Activated CD4-positive, alpha-beta T cell treated with anti-CD3 and anti-CD28 coated beads, Interleukin-2, amount 50 U/mL, for 48 hours (primary cell): ENCODE measurements around the gene DOCK4.

Experiments used
- DNase-seq, 2 experiments: peaks; one replicate each; pipeline ENCODE4 v3.0.0-alpha.2; 2020

DOCK4 gene

DNA sequence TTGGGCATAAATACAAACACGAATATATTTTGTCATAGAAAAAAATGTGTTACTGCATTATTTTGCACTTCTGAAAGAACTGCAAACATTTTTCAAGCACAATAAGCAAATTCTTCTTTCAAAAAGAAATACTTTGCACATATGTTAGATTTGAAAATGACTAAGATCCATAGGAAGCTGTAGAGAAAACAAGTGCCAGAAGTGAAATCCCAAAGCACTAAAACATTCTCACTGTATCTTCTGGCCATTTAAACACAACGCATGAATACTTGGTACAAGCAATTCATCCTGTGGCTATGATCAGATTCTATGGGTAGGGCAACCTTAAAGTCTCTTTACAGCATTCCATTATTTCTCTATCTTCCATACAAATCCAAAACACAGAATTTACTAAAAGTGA, 418.5 kb downstream of the DOCK4 start:
- no peak for DNase-seq

DNA sequence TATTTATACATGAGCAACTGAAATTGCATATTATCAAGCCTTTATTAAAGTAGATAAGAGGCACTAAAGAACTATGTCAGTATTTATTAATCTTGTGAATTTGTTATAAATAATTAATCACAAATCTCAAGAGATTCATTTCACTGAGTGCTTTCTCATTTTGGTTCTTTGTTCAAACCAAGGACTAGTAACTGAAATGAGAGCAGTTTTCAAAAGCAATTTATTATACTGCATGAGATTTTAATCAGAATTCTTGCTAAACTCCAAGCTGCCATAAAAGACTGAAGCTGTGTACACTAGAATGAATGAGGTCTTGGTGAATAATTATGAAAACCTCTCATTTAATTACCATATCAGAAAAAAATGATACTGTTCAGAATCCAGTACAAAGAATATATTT, 419.1 kb downstream of the DOCK4 start:
- DNase-seq, result no peak

DNA sequence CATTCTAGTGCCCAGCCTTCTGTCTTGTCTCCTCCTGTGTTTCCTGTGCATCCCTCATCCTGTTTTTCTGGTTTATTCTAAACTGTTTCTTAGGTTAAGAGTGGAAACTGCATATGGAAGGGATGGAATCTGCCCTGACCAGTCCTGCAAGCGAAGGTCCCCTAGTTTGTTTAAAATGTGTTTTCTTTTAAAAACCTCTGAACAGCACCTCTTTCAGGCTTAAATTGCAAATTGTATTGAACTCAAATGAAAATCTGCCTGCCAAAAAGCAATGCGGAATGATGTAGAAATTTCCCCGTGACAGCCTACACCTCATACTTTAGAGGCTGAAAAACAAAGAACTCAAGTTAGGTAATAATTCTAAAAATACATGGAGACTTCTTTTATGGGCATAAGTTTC, 421.1 kb downstream of the DOCK4 start:
- DNase-seq, result no peak

DNA sequence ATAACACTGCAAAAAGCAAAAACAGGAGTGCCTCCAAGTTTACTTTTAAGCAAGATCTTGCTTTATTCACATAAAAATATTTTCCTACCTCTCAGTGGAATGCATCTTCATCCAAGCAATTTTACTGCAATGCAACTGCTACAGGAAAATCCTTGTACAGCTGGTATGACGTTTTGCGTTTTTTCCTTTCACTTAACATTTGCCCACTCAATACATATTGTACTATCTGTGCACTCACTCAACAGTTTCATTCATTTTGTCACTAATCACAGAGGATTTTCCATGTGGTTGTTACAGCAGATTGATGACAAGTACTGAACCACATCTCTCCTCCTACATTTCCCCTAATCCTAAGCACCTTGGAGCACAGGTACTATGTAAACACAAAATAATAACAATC, 421.9 kb downstream of the DOCK4 start:
- DNase-seq, result no peak

DNA sequence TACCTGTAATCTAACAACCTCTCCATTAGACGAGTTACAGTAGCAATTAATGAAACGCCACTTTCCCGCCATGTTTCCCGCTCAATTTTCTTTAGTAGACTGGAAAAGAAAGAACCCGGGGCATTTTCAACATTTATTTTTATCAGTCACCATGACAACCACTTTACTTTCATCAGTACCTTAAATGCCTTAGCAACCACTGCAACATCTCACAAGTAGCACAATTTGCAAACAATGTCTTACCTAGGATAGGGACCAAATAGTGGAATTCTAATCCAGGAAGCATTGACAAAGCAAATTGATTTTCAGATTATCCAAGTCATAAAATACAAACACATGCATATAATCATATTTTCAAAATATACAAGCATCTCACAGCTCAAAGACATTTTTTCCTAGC, 422.3 kb downstream of the DOCK4 start:
- DNase-seq, result no peak

DNA sequence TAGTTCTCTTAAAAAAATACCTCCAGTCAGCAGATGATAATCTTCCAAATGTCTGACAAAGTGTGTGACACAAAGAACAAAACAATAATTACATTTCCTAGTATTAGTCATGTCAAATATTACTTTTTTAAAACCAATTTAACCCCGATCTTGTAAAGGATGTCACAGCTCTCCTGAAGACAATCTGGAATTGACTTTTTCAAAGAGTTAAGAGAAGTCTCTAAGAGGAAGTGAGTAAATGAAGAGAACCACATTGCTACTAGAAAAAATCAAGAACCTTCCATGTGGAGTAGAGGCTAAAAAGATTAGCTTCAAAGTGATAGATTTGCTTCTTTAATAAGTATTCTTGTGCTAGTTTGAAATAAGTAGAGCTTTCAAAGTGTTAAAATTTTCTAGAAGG, 425.7 kb downstream of the DOCK4 start:
- no peak for DNase-seq

DNA sequence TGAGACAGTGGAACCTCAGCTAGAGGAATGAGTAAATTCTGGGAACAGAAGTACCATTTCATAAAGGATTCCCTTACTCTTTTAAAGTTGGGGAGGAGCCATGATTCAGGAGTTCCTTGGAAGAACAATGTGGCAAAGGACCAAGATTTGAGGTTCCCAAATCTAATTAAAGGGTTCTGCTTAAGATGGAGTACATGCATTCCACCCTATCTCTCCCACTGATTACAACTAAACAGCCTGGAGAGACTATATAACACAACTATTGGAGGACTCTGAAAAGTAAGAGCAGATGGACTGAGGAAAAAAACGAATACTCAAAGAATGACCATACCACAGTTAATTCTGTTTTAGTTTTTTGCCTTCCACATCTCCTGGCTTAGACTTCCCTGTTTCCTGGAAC, 431.0 kb downstream of the DOCK4 start:
- DNase-seq, result no peak

DNA sequence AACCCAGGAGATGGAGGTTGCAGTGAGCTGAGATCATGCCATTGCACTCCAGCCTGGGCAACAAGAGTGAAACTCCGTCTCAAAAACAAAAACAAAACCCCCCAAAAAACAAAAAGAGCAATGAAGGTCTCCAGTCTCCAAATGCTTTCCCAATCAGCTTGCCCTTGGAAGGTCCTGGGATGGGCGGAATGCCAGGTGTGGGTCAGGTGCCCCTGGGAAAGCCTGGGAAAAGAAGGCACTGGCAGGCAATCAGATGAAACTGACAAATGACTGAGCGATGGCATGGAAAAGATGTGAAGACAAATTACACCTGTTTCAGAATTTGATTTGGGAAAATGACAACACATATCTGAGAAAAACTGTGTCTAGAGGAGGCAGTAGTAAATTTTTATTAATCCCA, 433.5 kb downstream of the DOCK4 start:
- DNase-seq, result no peak

DNA sequence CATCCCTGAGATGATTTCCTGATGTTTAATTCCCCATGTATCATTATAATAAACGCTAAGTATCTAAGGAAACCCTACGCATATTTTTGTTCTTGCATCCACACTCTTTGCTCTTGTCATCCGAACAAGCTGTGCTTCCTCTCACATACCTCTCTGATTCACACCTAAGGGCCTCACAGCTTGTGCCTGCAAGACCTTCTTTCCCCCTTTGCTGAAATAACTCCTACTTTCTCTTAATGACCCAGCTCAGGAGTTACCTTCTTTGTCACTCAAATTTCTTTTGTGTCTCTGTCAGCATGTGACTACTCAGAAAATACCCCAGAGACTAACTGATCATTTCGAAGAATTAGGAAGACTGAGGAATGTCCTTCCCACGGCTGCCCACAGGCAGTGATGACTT, 434.6 kb downstream of the DOCK4 start:
- DNase-seq, result no peak

DNA sequence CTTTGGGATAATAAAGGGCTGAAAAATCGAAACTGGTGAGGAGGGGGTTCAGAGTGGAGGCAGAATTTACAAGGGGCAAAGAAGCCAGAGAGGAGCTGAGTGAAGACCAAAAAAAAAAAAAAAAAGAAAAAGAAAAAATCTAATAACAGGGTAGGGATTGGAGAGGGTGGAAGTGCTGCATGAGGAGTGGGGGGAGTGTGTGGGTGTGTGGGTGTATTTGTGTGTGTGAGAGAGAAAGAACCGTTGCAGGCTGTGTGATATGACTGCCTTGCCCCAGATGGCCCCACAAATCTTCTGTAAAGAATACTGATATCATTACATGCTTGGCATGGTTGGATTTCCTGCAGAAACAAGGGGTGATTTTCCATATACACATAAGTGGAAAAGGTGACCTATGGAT, 436.1 kb downstream of the DOCK4 start:
- no peak for DNase-seq

DNA sequence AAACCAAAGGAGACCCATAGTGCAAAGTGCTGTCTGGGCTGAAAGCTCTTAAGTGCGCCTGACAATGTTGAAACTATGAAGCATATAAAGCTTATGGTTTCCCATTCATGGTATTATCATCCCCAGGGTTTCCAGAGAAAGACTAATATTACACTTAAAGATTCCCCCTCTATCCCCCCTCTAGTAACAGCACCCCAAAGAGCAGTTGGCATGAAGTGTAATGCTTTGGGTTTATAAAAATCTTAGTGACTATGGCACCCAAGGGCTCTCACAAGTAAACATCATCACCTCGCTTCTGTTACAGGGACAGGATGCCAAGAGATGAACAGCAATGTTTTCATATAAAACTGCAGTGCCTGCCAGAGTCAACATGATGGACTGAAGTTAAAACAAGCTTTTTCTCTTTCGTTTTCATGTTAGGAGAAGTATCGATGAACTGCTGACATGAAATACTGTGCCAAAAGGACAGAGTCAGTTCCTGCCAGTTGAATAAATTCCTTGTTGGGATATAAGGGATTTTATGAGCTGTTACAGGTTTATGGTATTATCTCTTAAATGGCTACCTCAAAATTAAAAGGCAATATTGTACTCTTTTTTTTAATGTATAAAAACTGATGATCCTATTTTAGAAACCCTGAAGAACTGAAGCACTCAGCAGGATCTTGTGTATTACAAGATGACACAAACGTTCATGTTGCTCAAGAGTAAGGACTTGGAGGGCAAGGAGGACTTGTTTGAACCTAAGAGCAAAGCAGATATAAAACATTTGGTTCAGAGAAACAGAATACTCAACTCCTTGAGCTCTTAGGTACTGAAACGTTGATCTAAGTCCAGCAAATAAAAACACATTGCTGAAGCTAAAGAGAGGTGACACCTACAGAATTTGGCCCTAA, 440.2 kb downstream of the DOCK4 start:
- DNase-seq, result no peak

DNA sequence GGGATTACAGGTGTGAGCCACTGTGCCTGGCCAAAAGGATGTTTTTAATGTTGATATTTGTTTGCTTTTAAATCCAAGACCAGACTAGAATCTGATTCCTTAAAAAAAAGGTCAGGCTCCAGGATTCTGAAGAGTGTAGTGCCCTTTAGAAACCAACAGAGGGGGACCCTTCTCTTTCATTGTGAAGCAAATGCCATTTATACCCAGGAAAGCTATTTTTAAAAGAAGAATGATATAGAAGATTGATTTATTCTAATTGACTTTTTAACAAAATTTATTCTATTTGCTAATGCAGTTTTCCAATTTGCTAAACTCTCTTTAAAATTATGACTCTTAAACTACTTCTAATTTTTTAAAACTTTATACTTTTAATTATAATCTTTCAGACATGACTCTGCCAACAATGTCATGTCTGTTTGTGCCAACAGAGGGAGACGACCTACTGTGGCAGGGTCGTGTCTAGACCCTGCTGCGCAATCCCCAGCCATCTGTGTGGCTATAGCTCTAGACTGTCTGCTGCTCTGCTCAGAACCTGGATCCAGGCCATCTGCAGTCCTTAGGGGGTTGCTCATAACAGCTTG, 442.9 kb downstream of the DOCK4 start:
- DNase-seq, result no peak

DNA sequence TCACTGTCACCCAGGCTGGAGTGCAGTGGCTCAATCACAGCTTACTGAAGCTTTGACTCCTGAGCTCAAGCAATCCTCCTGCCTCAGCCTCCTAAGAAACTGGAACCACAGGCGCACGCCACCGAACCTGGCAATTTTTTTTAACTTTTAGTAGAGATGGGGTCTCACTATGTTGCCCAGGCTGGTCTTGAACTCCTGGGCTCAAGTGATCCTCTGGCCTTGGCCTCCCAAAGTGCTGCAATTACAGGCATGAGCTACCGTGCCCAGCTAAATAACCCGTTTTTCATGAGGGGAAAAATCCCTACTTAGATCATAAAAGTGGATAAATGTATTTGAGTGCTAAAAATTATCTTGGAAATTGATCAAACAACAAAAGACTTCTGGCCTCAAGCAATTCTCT, 443.4 kb downstream of the DOCK4 start:
- no peak for DNase-seq

DNA sequence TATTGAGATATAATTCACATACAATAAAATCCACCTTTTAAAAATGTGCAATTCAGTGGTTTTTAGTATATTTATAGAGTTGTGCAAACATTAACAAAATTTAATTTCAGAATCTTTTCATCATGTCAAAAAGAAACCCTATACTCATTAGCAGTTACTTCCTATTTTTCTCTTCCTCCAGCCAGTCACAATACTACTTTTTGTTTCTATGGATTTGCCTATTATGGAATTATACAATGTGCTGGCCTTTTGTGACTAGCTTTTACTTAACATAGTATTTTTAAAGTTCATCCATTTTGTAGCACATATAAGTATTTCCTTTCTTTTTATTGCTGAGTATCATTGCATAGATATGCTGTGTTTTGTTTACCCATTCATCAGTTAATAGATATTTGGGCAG, 444.0 kb downstream of the DOCK4 start:
- DNase-seq, result no peak

DNA sequence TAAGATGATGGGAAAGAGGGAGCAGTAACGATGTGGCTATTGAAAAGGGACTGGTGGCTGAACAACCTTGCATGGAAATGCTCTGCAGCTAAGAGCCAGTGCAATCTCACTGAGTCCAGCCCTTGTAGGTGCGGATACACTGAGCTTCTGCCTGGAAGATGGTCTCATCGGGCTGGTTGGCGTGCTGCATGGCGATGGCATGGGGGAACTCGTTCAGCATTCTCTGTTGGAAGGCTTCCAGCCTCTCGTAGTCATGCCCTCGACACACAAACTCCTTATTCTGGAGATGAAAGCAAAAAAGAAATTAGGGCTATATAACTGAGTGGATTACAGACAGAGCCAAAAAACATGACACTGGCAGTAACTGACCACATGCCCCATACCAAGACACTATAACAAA, 446.2 kb downstream of the DOCK4 start:
- no peak for DNase-seq

DNA sequence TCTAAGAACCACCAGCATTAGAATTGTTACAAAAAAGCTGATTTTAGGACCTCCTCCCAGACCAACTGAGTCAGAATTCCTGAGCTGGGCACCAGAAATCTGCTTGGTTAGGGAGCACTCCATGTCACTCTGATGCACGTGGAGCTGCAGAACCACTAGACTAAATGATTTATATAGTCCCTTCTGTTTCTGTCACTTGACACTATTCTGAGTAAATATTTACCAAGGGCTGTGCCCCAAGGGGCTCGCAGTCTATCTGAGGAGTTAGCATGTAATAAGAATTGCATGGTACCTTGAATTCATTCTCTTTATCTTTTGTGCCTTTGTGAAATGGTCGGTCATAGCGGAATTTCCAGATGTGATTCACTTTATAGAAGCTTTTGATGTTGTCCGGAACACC, 447.9 kb downstream of the DOCK4 start:
- DNase-seq, result no peak

DNA sequence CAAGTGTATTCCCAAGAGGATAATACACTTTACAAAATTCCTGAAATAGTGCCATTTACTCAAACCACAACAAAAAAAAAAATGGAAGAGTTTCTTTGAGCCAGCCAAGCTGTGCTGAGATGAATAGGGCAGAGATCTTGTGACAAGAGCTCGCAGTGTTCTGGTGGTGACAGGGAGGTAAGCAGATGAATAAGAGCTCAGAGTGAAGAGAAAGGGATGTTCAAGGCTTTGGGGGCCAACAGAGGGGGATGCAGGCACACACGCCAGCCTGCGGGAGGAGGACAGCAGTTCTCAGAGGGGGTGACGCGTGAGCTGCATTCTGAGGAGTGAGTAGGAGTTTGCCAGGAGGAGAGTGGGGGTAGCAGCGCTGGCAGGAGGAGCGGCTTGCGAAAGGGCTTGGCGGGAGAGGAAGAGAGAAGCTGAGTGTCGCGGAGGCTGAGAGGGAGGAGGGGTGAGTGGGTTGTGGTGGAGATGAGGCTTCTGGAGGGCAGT, 449.5 kb downstream of the DOCK4 start:
- no peak for DNase-seq

DNA sequence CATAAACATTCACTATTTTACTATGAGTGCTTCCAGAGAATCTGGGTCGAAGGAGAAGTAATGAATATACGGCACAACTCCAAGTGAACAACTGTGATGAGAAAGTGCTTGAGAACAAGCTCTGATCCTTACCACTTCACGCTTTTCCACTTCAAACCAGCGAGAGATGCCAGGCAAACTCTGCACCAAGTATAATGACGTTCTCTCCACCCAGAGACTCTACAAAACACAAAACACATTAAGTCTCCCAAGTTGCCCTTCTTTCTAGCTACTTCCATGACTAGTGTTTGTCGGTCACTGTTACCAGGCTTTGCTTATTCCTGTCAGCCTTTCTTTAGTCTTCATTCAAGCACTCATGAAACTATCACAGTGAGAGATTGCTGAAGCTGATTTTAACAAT, 450.8 kb downstream of the DOCK4 start:
- no peak for DNase-seq

DNA sequence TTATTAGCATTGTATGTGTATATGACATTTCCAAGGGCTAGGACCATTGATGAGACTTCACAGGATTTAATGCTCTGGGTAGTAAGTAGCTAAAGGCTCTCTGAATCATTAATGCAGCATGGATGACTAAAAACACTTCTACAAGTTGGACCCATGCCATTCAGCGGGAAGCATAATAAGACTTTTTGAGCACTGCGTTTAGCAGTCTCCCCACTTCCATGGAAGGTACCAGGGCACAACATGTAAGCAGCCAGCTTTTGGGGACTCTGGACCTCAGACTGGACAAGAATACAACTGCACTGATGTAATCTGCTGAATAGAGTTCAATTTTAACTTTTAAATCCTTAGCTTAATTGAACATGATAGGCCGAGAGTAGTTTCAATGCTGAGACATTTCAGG, 452.2 kb downstream of the DOCK4 start:
- DNase-seq, result no peak

DNA sequence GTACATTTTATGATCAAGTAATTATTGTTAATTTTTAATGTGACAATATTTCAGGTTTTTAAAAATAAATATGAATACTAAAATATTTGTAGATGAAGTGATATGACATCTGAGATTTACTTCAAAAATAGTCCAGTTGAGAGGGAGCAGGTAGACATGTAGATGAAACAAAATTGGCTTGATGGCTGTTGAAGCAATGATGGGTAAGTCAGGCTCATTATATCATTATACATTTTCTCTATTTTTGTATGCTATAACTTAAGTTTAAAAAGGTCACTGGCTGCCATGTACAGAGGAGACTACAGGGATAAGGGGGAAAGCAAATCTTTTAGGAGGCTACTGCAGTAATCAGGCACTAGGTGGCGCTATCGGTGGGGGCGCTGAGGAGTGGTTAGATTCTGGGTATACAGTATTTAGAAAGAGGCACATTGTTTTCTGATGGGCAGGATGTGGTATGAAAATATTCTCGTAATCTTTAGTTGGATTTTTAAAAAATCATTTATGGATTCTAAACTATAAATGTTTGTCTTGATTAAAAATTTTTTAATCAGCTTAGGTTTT, 454.1 kb downstream of the DOCK4 start:
- peak; percentile 64 to 74 for DNase-seq

DNA sequence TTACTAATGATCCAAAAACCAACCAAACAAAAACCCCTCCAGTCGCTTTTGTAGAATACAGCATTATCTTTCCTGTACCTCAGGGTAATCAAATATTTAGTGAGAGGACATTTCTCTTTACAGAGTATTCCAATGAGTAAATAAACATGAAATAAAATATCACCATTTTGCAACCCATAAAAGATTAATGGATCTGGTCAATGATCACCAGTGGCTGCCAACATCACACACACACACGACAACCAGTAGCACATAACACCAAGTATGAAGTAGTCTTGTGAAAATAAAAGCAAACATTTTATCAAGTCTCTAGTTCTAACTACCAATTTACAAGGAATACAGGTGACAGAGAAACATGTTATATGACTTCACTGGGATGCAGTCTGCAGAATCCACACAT, 455.3 kb downstream of the DOCK4 start:
- no peak for DNase-seq

DNA sequence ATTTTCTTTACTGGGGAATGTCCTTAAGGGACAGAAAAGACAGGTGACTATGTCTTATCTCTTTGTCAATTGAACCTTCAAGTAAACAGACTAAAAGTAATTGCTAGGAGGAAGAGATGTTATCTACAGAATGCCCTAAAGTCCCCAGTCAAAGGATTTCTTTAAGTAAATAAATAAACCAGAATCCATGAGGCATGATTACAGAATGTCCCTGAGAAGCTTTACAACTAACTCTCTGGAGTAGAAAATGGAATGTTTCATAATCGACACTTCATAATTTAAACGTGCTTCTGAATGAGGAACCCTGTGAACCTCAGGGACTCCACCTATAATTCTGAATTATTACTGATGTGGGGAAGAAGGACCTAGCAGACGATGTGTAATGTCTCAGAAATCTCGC, 456.0 kb downstream of the DOCK4 start:
- no peak for DNase-seq

DNA sequence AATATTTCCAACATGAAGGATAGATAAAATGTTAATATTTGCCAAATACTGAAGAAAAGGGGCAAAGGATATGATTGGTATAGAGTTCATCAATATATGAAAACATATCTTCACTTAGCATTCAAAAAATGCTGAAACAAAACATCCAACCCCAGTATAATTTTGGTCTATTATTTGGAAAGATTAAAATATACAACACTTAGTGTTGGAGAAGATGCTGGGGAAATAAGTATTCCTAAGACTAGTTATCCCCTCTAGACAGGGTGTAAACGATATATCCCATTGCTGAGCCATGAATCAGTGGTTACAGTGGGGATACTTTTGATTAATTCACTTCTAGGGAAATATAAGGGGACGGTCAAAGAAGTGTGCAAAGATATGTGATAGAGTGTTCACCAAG, 456.6 kb downstream of the DOCK4 start:
- no peak for DNase-seq

DNA sequence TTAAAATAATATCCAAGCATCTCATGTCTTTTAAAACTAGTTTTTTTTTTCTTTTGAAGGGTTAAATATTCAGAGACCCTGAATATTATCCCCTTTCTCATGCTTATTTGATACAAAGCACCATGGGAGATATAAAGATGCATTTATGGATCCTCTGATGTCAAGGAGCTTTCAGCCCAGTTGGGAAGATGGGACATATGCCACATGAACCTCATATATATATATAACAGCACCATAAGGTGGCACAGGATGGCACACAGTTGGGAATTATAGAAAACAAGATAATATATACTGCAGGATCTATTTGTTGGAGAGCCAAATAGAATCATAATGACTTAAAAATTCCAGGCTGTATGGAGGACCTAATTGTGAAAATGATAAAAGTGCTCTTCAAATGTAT, 458.5 kb downstream of the DOCK4 start:
- DNase-seq, result no peak
